ENCODE results near the gene CNOT10.
"Not testable (repeated sequence)": the region's sequence is repeated elsewhere in the genome, so short reads cannot be mapped to it uniquely, and the experiment has no call there.

- TF ChIP-seq CTCF (conservative IDR thresholded peaks at IDR 0.05; ENCODE audit: low read depth, low read length); EZH2 (IDR thresholded peaks at IDR 0.05; ENCODE audit: low read length, unreplicated experiment): not testable (repeated sequence)
These were observed 58.5 kb downstream of the CNOT10 start for GRCh38 chr3:32743470-32743869.
